Loucy (cell line): ENCODE measurements around the gene UGT2B11.
"Not testable (repeated sequence)": the region's sequence is repeated elsewhere in the genome, so short reads cannot be mapped to it uniquely, and the experiment has no call there.

Experiments used
- CTCF ChIP-seq: fragments of 200-600 bp; sonication (generic); conservative IDR thresholded peaks from 2 replicates; pipeline ENCODE4 v1.5.1; 2014; ENCODE audit warnings: mild to moderate bottlenecking, antibody characterized with exemption, low read length
- EZH2phosphoT487 ChIP-seq: fragments of 200-600 bp; IDR thresholded peaks from 2 replicates; pipeline ENCODE4 v1.6.1; 2018; ENCODE audit warnings: antibody characterized with exemption, mild to moderate bottlenecking, moderate library complexity, borderline replicate concordance

DNA sequence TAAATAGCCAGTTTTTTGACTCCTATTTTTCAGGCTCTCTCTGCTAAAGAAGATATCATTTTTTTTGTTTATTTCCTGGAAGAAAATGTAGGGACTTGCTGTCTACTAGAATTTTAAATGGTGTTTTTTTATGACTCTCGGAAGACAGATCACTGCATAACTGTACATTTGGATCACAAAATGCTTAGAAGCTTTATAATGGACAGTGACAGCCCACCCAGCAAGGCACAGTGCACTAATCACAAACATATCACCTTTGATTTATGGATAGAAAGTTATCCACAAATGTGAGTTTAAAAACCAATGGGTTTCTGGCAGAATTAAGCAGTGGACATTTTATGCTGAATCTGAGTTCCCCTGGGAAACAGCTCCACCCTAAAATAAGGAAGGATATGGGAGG lies 48.8 kb downstream of the UGT2B11 start:
- not testable (repeated sequence) for TF ChIP-seq CTCF, EZH2phosphoT487
